IMR-90 (cell line): ENCODE results near the gene APLN. TPM values are rescaled to one million over a fixed set of nuclear protein-coding genes. Genes with fewer than 3 reads are reported as not detected.

Source experiments
- ATAC-seq: fragments of 200-7000 bp; cut with Tn5 transposase; 2 replicates; pipeline ENCODE4 v1.9.1; 2020; ENCODE audit warnings: low read depth, mild to moderate bottlenecking, moderate library complexity
- BruUV-seq: library from RNA; stranded (reverse); fragments of 400-500 nt; replicated peaks from 2 replicates; lab custom pipeline; 2021; lab: Mats Ljungman, UMichigan
- CTCF ChIA-PET: fragments of 300-600 bp; formaldehyde crosslinking; extraction: SDS; loops from one replicate; lab custom pipeline; 2021; ENCODE audit warnings: antibody characterized with exemption; lab: Yijun Ruan, JAX
- POLR2A ChIA-PET: fragments of 300-600 bp; sonication (Branson Sonifier 250); formaldehyde crosslinking; loops from one replicate; lab custom pipeline; 2022; ENCODE audit warnings: antibody characterized with exemption; ENCODE audit not compliant: unreplicated experiment; lab: Charles Lee
- DNase-seq: peaks from one replicate; pipeline ENCODE4 v3.0.0; 2013
- H2AFZ ChIP-seq: replicated peaks from 2 replicates; pipeline ENCODE3; 2013; ENCODE audit warnings: low read length, mild to moderate bottlenecking; ENCODE audit not compliant: poor library complexity
- H2AK5ac ChIP-seq: 2 replicates; pipeline ENCODE4 v1.6.1; 2013; ENCODE audit warnings: low read depth, low read length, inconsistent platforms
- H2AK9ac ChIP-seq: replicated peaks from 2 replicates; pipeline ENCODE3; 2013; ENCODE audit warnings: mild to moderate bottlenecking, low read depth, low read length, moderate library complexity; ENCODE audit not compliant: poor library complexity
- H2BK120ac ChIP-seq: 2 replicates; pipeline ENCODE4 v1.6.1; 2013; ENCODE audit warnings: low read depth, low read length, inconsistent platforms
- H2BK15ac ChIP-seq: 3 replicates; pipeline ENCODE4 v1.6.1; 2013; ENCODE audit warnings: low read depth, low read length, inconsistent platforms
- H2BK20ac ChIP-seq: 2 replicates; pipeline ENCODE4 v1.6.1; 2013; ENCODE audit warnings: low read depth, mild to moderate bottlenecking, inconsistent platforms, low read length, moderate library complexity
- H2BK5ac ChIP-seq: 2 replicates; pipeline ENCODE4 v1.6.1; 2013; ENCODE audit warnings: mild to moderate bottlenecking, low read depth, low read length, inconsistent platforms; ENCODE audit not compliant: poor library complexity, severe bottlenecking
- H3K14ac ChIP-seq: replicated peaks from 2 replicates; pipeline ENCODE4 v1.6.1; 2013; ENCODE audit warnings: low read depth, low read length, inconsistent platforms
- H3K18ac ChIP-seq: 2 replicates; pipeline ENCODE4 v1.6.1; 2013; ENCODE audit warnings: low read depth, low read length, control low read depth
- H3K23ac ChIP-seq: 2 replicates; pipeline ENCODE4 v1.6.1; 2013; ENCODE audit warnings: low read depth, low read length, inconsistent platforms
- H3K27ac ChIP-seq: 2 replicates; pipeline ENCODE4 v1.5.1; 2013; ENCODE audit warnings: mild to moderate bottlenecking, control low read depth, low read length; ENCODE audit not compliant: insufficient read depth
- H3K27me3 ChIP-seq: 2 replicates; pipeline ENCODE4 v1.6.1; 2013; ENCODE audit warnings: low read length; ENCODE audit not compliant: control insufficient read depth, insufficient read depth
- H3K36me3 ChIP-seq: 2 replicates; pipeline ENCODE4 v1.6.1; 2013; ENCODE audit warnings: low read length, mixed read lengths; ENCODE audit not compliant: control insufficient read depth, insufficient read depth
- H3K4ac ChIP-seq: 2 replicates; pipeline ENCODE4 v1.6.1; 2013; ENCODE audit warnings: low read depth, low read length, inconsistent platforms
- H3K4me1 ChIP-seq: 2 replicates; pipeline ENCODE4 v1.6.1; 2013; ENCODE audit warnings: low read length, mixed read lengths; ENCODE audit not compliant: control insufficient read depth, insufficient read depth
- H3K4me2 ChIP-seq: 2 replicates; pipeline ENCODE4 v1.6.1; 2013; ENCODE audit warnings: low read depth, mild to moderate bottlenecking, control low read depth, low read length, moderate library complexity
- H3K4me3 ChIP-seq: 2 replicates; pipeline ENCODE4 v1.5.1; 2013; ENCODE audit warnings: low read depth, mild to moderate bottlenecking, control low read depth, low read length, moderate library complexity; ENCODE audit not compliant: insufficient read depth
- H3K56ac ChIP-seq: 2 replicates; pipeline ENCODE4 v1.6.1; 2013; ENCODE audit warnings: low read length, inconsistent platforms; ENCODE audit not compliant: insufficient read depth; ENCODE audit errors: extremely low read depth
- H3K79me1 ChIP-seq, 2 experiments: 2 replicates each; pipeline ENCODE4 v1.6.1; 2013; ENCODE audit warnings: low read length in 2 of 2, inconsistent platforms in 1 of 2, low read depth in 1 of 2
- H3K9ac ChIP-seq: 2 replicates; pipeline ENCODE4 v1.6.1; 2013; ENCODE audit warnings: low read depth, low read length, control low read depth
- H3K9me1 ChIP-seq: 2 replicates; pipeline ENCODE4 v1.6.1; 2013; ENCODE audit warnings: low read length, inconsistent platforms; ENCODE audit not compliant: insufficient read depth
- H3K9me3 ChIP-seq: 2 replicates; pipeline ENCODE4 v1.6.1; 2013; ENCODE audit warnings: low read length; ENCODE audit not compliant: control insufficient read depth, insufficient read depth
- H4K20me1 ChIP-seq: 2 replicates; pipeline ENCODE4 v1.6.1; 2013; ENCODE audit warnings: low read length, inconsistent platforms; ENCODE audit not compliant: insufficient read depth
- H4K5ac ChIP-seq: 2 replicates; pipeline ENCODE4 v1.6.1; 2013; ENCODE audit warnings: mild to moderate bottlenecking, low read depth, low read length, control low read depth
- H4K8ac ChIP-seq, 2 experiments: 2 replicates each; pipeline ENCODE4 v1.6.1; 2013; ENCODE audit warnings: low read depth in 2 of 2, low read length in 2 of 2, control low read depth in 1 of 2, inconsistent platforms in 1 of 2
- H4K91ac ChIP-seq: 2 replicates; pipeline ENCODE4 v1.6.1; 2013; ENCODE audit warnings: low read depth, low read length, inconsistent platforms; ENCODE audit not compliant: insufficient read depth
- CHD1 ChIP-seq: IDR thresholded peaks from 2 replicates; pipeline ENCODE4 v1.6.1; 2012; ENCODE audit warnings: low read depth, low read length, improper control_type of control experiment
- FOS ChIP-seq: fragments of 150-350 bp; IDR thresholded peaks from 2 replicates; pipeline ENCODE4 v1.6.1; 2016; ENCODE audit warnings: low read depth, low read length
- MAFK ChIP-seq: IDR thresholded peaks from 2 replicates; pipeline ENCODE4 v1.6.1; 2012; ENCODE audit warnings: low read depth, low read length, improper control_type of control experiment
- NFE2L2 ChIP-seq: fragments of 150-350 bp; IDR thresholded peaks from 2 replicates; pipeline ENCODE4 v1.6.1; 2016; ENCODE audit warnings: low read depth, mild to moderate bottlenecking, low read length
- RAD21 ChIP-seq: IDR thresholded peaks from 2 replicates; pipeline ENCODE4 v1.6.1; 2012; ENCODE audit warnings: low read length, improper control_type of control experiment
- RFX5 ChIP-seq: IDR thresholded peaks from 2 replicates; pipeline ENCODE4 v1.8.0; 2012; ENCODE audit warnings: low read depth, mild to moderate bottlenecking, low read length, moderate library complexity
- USF2 ChIP-seq: fragments of 150-350 bp; IDR thresholded peaks from 2 replicates; pipeline ENCODE4 v1.6.1; 2017; ENCODE audit warnings: mild to moderate bottlenecking, antibody characterized with exemption, low read length, low read depth
- dilution Hi-C: fragments of 300-500 bp; cut with HindIII; formaldehyde crosslinking; loops from one replicate; pipeline ENCODE4 v1.14.3; 2018; ENCODE audit warnings: low sequenced_read_pairs; ENCODE audit not compliant: unreplicated experiment
- in situ Hi-C: fragments of 300-500 bp; cut with MboI; formaldehyde crosslinking; loops from 3 replicates; pipeline ENCODE4 v1.14.3; 2019; ENCODE audit warnings: low sequenced_read_pairs, inconsistent platforms, mixed read lengths
- intact Hi-C: fragments of 100-400 bp; cut with micrococcal nuclease; formaldehyde crosslinking; loops from 2 replicates; pipeline ENCODE4 v1.10.0; 2022
- polyA plus RNA-seq, 3 experiments: library from polyadenylated mRNA; depleted of rRNA; stranded (reverse); fragments of >200 nt; gene quantifications; 2 replicates each; pipeline ENCODE4 v1.2.3, GENCODE V29; 2012; ENCODE audit warnings: low replicate concordance in 1 of 3
- total RNA-seq: library from RNA; depleted of rRNA; stranded (reverse); fragments of >200 nt; gene quantifications from 2 replicates; pipeline ENCODE4 v1.2.3, GENCODE V29; 2012

Gene APLN
- total and polyA plus RNA-seq, 2 of the 4 experiments (the other 2 are of a cell fraction): 0.18 to 0.72 TPM

GRCh38 chrX:129667412-129667811 lies 12.7 kb upstream of the APLN start:
- no peak overlapping the region for H3K23ac ChIP-seq
- intact Hi-C loops: no loop called here
- H3K36me3 ChIP-seq: no peaks in the 10 kb centered on the region
- H3K18ac ChIP-seq: no peak overlapping the region
- in situ Hi-C loops: no loop called here
- no peaks in the 10 kb centered on the region for H3K79me1 ChIP-seq
- H3K9ac ChIP-seq: no peak overlapping the region
- no peak overlapping the region for H4K5ac ChIP-seq
- peaks cover 2% of the 10 kb centered on the region; the same call in 1 of the 2 replicates for H3K9me3 ChIP-seq
- no peak overlapping the region for H4K91ac ChIP-seq
- H3K14ac ChIP-seq: no peak overlapping the region
- ChIA-PET CTCF (no interaction called here), POLR2A (no interaction called here)
- no peak overlapping the region for H2BK120ac ChIP-seq
- TF ChIP-seq FOS: no peak
- no peak for TF ChIP-seq RFX5
- no peak for TF ChIP-seq RAD21
- no peak for TF ChIP-seq USF2
- no peak for TF ChIP-seq CHD1
- TF ChIP-seq NFE2L2: no peak
- no peak for TF ChIP-seq MAFK
- no peak for DNase-seq
- no peak overlapping the region for H2BK20ac ChIP-seq
- H2AK9ac ChIP-seq: no peak overlapping the region
- no peak overlapping the region for H3K4ac ChIP-seq
- no peaks in the 10 kb centered on the region for H3K9me1 ChIP-seq
- no peak overlapping the region for H3K4me2 ChIP-seq
- no peak overlapping the region for H3K27ac ChIP-seq
- dilution Hi-C loops: no loop called here
- no peak overlapping the region for H2BK5ac ChIP-seq
- no peak overlapping the region for H4K8ac ChIP-seq
- no TSS peak for BruUV-seq
- peaks cover 5% of the 10 kb centered on the region for H3K4me1 ChIP-seq
- no peak overlapping the region for H3K4me3 ChIP-seq
- no peak overlapping the region for H2AK5ac ChIP-seq
- no peaks in the 10 kb centered on the region for H4K20me1 ChIP-seq
- ATAC-seq: no peak
- H2BK15ac ChIP-seq: no peak overlapping the region
- H3K27me3 ChIP-seq: no peaks in the 10 kb centered on the region
- H3K56ac ChIP-seq: no peak overlapping the region
- no peak overlapping the region for H2AFZ ChIP-seq
